SU-DHL-6 (cell line): Measurements from ENCODE around the gene CNTN4.

Experiments used
- H2AFZ ChIP-seq: fragments of 200-600 bp; sonication (generic); 2 replicates; pipeline ENCODE4 v1.6.1; 2014; ENCODE audit warnings: low read depth, mild to moderate bottlenecking, moderate library complexity, mixed read lengths, antibody characterized with exemption, low read length; ENCODE audit not compliant: severe bottlenecking
- H3F3A ChIP-seq: fragments of 200-600 bp; shearing (Covaris generic); 2 replicates; pipeline ENCODE4 v1.6.0; 2016; ENCODE audit warnings: antibody characterized with exemption, mild to moderate bottlenecking; ENCODE audit not compliant: insufficient read depth
- H3K27ac ChIP-seq: fragments of 200-600 bp; sonication (generic); 2 replicates; pipeline ENCODE4 v1.5.1; 2016; ENCODE audit warnings: low read depth, mild to moderate bottlenecking, low read length, moderate library complexity, mixed read lengths
- H3K27me3 ChIP-seq: fragments of 200-600 bp; sonication (generic), shearing (Covaris generic); 2 replicates; pipeline ENCODE4 v1.6.0; 2014; ENCODE audit warnings: mild to moderate bottlenecking, low read length
- H3K36me3 ChIP-seq: fragments of 200-600 bp; sonication (generic); 2 replicates; pipeline ENCODE4 v1.6.1; 2014; ENCODE audit warnings: mild to moderate bottlenecking, low read length, mixed read lengths
- H3K4me2 ChIP-seq: fragments of 300-600, 200-600 bp; shearing (Covaris generic), sonication (generic); 2 replicates; pipeline ENCODE4 v1.6.0; 2014; ENCODE audit warnings: low read length, low read depth, mild to moderate bottlenecking; ENCODE audit not compliant: poor library complexity, severe bottlenecking
- H3K4me3 ChIP-seq: fragments of 200-600 bp; sonication (generic); 2 replicates; pipeline ENCODE4 v1.5.1; 2014; ENCODE audit warnings: antibody characterized with exemption, low read length, mild to moderate bottlenecking, mixed read lengths; ENCODE audit not compliant: insufficient read depth, poor library complexity, severe bottlenecking
- H3K79me2 ChIP-seq: fragments of 200-600 bp; sonication (generic); 2 replicates; pipeline ENCODE4 v1.6.1; 2014; ENCODE audit warnings: mild to moderate bottlenecking, low read length, moderate library complexity; ENCODE audit not compliant: insufficient read depth
- H3K9ac ChIP-seq: fragments of 200-600 bp; sonication (generic); 2 replicates; pipeline ENCODE4 v1.7.0; 2014; ENCODE audit warnings: mild to moderate bottlenecking, low read length
- H3K9me2 ChIP-seq: fragments of 200-600 bp; sonication (generic); replicated peaks from 2 replicates; pipeline ENCODE4 v1.6.1; 2014; ENCODE audit warnings: low read length; ENCODE audit not compliant: insufficient read depth
- H3K9me3 ChIP-seq: fragments of 200-600 bp; sonication (generic); 2 replicates; pipeline ENCODE4 v1.6.1; 2014; ENCODE audit warnings: low read length, mixed read lengths; ENCODE audit not compliant: insufficient read depth
- H4K20me1 ChIP-seq: fragments of 200-600 bp; sonication (generic); 2 replicates; pipeline ENCODE4 v1.6.1; 2014; ENCODE audit warnings: low read depth, mild to moderate bottlenecking, antibody characterized with exemption, low read length, moderate library complexity, mixed read lengths
- EZH2phosphoT487 ChIP-seq: fragments of 200-600 bp; sonication (generic), shearing (Covaris generic); conservative IDR thresholded peaks from 2 replicates; pipeline ENCODE4 v1.6.1; 2018; ENCODE audit warnings: mild to moderate bottlenecking, antibody characterized with exemption, low read length, moderate library complexity, mixed read lengths
- TF ChIP-seq, protein P1 (sequence below): fragments of 200-600 bp; sonication (generic); IDR thresholded peaks from one replicate; pipeline ENCODE4 v1.5.1; 2017; ENCODE audit warnings: antibody characterized with exemption, mild to moderate bottlenecking, low read length, moderate library complexity; ENCODE audit not compliant: insufficient read depth, poor library complexity, severe bottlenecking

The CNTN4 gene

DNA sequence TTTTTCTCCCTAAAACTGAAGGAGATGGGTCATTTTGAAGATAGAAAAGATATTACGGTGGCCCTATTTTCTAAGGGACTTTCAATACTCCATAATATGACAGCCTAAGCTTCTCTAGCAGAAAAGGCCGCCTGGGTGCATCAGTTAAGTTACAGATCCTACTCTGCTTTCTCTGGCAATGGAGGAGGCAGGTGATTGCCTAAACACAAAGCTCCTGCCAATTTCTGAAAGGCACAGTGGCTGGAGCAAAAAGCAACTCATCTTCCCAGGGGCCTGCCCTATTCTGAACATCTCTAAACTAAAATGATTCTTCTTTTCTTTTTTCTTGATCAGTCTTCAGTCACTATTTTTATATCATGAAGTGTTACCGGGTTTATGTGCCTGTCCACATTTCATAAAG is 276.7 kb downstream of the CNTN4 start:
- Histone ChIP-seq H4K20me1 (no peaks in the 10 kb centered on the region), H3F3A (no peaks in the 10 kb centered on the region), H3K27me3 (no peaks in the 10 kb centered on the region), H3K79me2 (no peaks in the 10 kb centered on the region), H3K9ac (no peak overlapping the region), H3K27ac (no peak overlapping the region), H3K9me3 (no peaks in the 10 kb centered on the region), H3K4me3 (no peak overlapping the region), H3K36me3 (no peaks in the 10 kb centered on the region), H3K9me2 (no peaks in the 10 kb centered on the region), H2AFZ (no peak overlapping the region), H3K4me2 (no peak overlapping the region)
- TF ChIP-seq EZH2phosphoT487 = no peak
- TF ChIP-seq, protein P1, sequence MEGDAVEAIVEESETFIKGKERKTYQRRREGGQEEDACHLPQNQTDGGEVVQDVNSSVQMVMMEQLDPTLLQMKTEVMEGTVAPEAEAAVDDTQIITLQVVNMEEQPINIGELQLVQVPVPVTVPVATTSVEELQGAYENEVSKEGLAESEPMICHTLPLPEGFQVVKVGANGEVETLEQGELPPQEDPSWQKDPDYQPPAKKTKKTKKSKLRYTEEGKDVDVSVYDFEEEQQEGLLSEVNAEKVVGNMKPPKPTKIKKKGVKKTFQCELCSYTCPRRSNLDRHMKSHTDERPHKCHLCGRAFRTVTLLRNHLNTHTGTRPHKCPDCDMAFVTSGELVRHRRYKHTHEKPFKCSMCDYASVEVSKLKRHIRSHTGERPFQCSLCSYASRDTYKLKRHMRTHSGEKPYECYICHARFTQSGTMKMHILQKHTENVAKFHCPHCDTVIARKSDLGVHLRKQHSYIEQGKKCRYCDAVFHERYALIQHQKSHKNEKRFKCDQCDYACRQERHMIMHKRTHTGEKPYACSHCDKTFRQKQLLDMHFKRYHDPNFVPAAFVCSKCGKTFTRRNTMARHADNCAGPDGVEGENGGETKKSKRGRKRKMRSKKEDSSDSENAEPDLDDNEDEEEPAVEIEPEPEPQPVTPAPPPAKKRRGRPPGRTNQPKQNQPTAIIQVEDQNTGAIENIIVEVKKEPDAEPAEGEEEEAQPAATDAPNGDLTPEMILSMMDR = no peak

DNA sequence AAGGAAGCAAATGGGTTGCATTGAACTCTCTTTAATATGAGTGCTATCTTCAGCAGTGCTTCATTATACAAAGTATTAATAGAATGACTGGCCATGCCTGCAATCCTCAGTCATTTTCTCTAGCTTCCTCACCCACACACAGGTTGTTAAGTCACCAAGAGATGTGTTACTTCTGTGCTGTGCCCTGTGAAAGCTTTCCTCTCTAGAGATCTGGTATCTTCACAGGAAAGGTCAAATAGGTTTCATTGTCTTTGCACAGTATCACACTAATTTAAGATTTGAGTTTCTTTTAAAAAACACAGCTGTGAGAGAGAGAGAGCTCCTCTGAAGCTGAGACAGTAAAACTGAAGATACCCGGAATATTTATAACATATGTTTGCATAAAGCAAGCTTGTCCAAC is 278.6 kb downstream of the CNTN4 start:
- no peaks in the 10 kb centered on the region for H3F3A ChIP-seq
- no peak overlapping the region for H3K4me3 ChIP-seq
- H4K20me1 ChIP-seq = no peaks in the 10 kb centered on the region
- H3K9me3 ChIP-seq = no peaks in the 10 kb centered on the region
- H3K27me3 ChIP-seq = no peaks in the 10 kb centered on the region
- TF ChIP-seq, protein P1 = no peak
- no peak for TF ChIP-seq EZH2phosphoT487
- H3K27ac ChIP-seq = no peak overlapping the region
- no peaks in the 10 kb centered on the region for H3K79me2 ChIP-seq
- H3K9ac ChIP-seq = no peak overlapping the region
- H3K4me2 ChIP-seq = no peak overlapping the region
- H3K9me2 ChIP-seq = no peaks in the 10 kb centered on the region
- no peaks in the 10 kb centered on the region for H3K36me3 ChIP-seq
- H2AFZ ChIP-seq = no peak overlapping the region

GRCh38 chr3:2390926-2391532 is 292.4 kb downstream of the CNTN4 start:
- no peaks in the 10 kb centered on the region for H3K36me3 ChIP-seq
- H3K4me3 ChIP-seq = no peak overlapping the region
- no peak overlapping the region for H3K27ac ChIP-seq
- no peaks in the 10 kb centered on the region for H3K9me3 ChIP-seq
- H3F3A ChIP-seq = no peaks in the 10 kb centered on the region
- H3K9ac ChIP-seq = no peak overlapping the region
- no peaks in the 10 kb centered on the region for H3K27me3 ChIP-seq
- no peak for TF ChIP-seq EZH2phosphoT487
- H3K4me2 ChIP-seq = no peak overlapping the region
- H3K79me2 ChIP-seq = no peaks in the 10 kb centered on the region
- no peak overlapping the region for H2AFZ ChIP-seq
- no peaks in the 10 kb centered on the region for H3K9me2 ChIP-seq
- no peaks in the 10 kb centered on the region for H4K20me1 ChIP-seq

DNA sequence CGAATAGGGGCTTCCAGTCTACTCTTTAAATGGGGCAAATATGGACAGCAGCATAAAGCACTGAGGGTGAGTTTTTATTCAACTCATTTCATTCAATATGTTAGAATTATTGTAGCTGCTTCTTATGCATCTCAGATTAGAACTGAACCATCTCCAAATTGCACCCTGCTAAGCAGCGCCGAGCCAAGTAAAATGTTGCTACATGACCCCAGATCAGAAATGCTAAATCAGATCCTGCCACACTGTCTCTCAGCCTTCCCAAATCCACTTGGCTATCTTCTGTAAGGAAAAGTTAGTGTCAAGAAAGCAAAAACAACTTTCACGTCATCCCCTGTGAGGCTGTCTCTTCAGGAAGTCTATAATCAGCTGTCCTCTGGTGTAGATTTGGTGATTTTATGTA is 293.2 kb downstream of the CNTN4 start:
- TF ChIP-seq, protein P1 = no peak
- no peak for TF ChIP-seq EZH2phosphoT487
- Histone ChIP-seq H4K20me1 (no peaks in the 10 kb centered on the region), H3K9me2 (no peaks in the 10 kb centered on the region), H3K79me2 (no peaks in the 10 kb centered on the region), H3K4me3 (no peak overlapping the region), H2AFZ (no peak overlapping the region), H3K27ac (no peak overlapping the region), H3F3A (no peaks in the 10 kb centered on the region), H3K9me3 (no peaks in the 10 kb centered on the region), H3K27me3 (no peaks in the 10 kb centered on the region), H3K36me3 (no peaks in the 10 kb centered on the region), H3K9ac (no peak overlapping the region), H3K4me2 (no peak overlapping the region)
